ENCODE measurements around the gene THPO. TPM values are rescaled to one million over a fixed set of nuclear protein-coding genes. Genes with fewer than 3 reads are reported as not detected.

The THPO gene
- total and polyA plus RNA-seq, 7 donors, result 0.25 to 0.36 TPM; not detected in 5

DNA sequence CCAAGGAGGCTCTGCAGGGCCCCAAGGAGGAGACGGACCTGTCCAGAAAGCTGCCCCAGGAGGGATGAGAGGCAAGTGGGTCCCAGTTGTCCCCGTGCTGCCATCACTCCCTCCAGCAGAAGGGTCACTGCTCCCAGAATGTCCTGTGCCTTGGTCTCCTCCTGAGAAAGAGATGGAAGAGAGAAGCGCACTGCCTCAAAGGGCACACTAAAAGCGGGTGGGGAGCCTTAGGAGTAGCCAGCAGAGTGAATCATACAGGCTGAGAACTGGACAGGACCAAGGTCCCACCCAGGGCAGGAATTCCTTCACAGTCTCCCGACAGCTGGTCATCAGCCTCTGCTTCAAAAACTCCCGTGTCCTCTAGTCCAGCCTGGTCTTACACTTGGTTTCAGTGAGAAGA lies 4.6 kb downstream of the THPO start:
- DNase-seq, result peak; percentile 72
- Histone ChIP-seq H3K27me3 (peaks cover 3 to 9% (median 4%) of the 10 kb centered on the region in 3 donors), H3K9me3 (no peaks in the 10 kb centered on the region), H3K4me3 (no peak overlapping the region), H3K4me1 (peaks cover 0 to 11% (median 2%) of the 10 kb centered on the region in 4 donors), H3K36me3 (peaks cover 0 to 12% (median under 1%) of the 10 kb centered on the region in 4 donors), H3K27ac (no peak overlapping the region)
- intact Hi-C loops (cut with DNase I), result loop anchor here (5.0 kb wide), 1 partner anchor 169 kb away; no protein-coding TSS in a partner anchor
- WGBS, 2 donors, result 70 to 72% methylated on average over 6 of the region's 6 CpGs
- TF ChIP-seq, protein P1, sequence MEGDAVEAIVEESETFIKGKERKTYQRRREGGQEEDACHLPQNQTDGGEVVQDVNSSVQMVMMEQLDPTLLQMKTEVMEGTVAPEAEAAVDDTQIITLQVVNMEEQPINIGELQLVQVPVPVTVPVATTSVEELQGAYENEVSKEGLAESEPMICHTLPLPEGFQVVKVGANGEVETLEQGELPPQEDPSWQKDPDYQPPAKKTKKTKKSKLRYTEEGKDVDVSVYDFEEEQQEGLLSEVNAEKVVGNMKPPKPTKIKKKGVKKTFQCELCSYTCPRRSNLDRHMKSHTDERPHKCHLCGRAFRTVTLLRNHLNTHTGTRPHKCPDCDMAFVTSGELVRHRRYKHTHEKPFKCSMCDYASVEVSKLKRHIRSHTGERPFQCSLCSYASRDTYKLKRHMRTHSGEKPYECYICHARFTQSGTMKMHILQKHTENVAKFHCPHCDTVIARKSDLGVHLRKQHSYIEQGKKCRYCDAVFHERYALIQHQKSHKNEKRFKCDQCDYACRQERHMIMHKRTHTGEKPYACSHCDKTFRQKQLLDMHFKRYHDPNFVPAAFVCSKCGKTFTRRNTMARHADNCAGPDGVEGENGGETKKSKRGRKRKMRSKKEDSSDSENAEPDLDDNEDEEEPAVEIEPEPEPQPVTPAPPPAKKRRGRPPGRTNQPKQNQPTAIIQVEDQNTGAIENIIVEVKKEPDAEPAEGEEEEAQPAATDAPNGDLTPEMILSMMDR (IDR thresholded peaks at IDR 0.05), result no peak
- TF ChIP-seq EP300 (IDR thresholded peaks at IDR 0.05), result no peak
- no peak for TF ChIP-seq POLR2A (IDR thresholded peaks at IDR 0.05)
- no peak for TF ChIP-seq POLR2AphosphoS5 (IDR thresholded peaks at IDR 0.05)

DNA sequence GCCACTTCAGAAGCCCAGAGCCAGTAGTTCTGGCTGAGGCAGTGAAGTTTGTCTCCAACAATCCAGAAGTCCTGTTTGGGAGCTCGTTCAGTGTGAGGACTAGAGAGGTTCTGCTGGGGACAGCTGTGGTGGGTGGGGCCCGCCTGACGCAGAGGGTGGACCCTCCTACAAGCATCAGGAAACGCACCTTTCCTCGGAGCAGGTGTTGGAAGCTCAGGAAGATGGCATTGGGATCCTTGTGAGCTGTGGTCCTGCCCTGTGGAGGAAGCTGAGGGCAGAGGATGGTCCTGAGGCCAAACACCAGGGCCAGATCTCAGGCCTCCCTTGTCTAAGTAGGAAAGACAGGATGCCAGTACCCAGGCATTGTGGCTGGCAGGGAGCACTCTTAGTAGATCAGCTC lies 5.1 kb downstream of the THPO start:
- intact Hi-C loops (cut with DNase I), result loop anchor here (5.0 kb wide), 1 partner anchor 169 kb away; no protein-coding TSS in a partner anchor
- peak; percentile 59 for DNase-seq
- Histone ChIP-seq H3K27me3 (peaks cover 2 to 5% (median 4%) of the 10 kb centered on the region in 3 donors), H3K36me3 (peaks cover 0 to 17% (median 4%) of the 10 kb centered on the region in 4 donors), H3K27ac (no peak overlapping the region), H3K9me3 (no peaks in the 10 kb centered on the region), H3K4me3 (no peak overlapping the region), H3K4me1 (peaks cover 0 to 11% (median 2%) of the 10 kb centered on the region in 4 donors)
- TF ChIP-seq POLR2A (IDR thresholded peaks at IDR 0.05) (no peak), POLR2AphosphoS5 (IDR thresholded peaks at IDR 0.05) (no peak), EP300 (IDR thresholded peaks at IDR 0.05) (no peak)
- TF ChIP-seq, protein P1 (IDR thresholded peaks at IDR 0.05), result no peak
- WGBS, 2 donors, result 39 to 78% methylated on average over 5 of the region's 5 CpGs

DNA sequence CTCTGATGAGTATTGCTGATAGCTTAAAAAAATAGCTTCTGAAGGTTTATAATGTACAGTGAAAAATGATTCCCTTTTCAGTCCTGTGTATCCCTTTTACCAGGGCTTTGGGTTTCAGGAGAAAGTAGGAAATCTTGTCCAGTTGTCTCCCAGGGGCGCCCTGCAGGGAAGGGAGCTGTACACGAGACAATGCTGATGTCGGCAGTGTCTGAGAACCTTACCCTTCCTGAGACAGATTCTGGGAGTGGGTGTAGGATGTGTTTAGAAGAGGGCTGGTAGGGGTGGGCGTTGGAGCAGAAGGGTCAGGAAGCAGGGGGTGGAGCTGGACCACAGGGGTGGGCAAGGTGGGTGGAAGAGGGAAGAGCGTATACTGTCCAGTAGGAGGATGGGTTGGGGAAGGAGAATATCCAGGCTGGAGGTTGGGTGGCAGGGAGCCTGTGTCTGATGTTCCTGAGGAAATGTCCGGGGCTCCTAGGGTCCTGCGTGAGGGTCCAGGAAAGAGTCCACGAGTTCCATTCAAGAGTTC lies 5.6 kb downstream of the THPO start:
- Histone ChIP-seq H3K9me3 (no peaks in the 10 kb centered on the region), H3K27me3 (peaks cover 0 to 2% (median 0%) of the 10 kb centered on the region in 3 donors), H3K4me3 (no peak overlapping the region), H3K27ac (no peak overlapping the region), H3K4me1 (peaks cover 0 to 11% (median 2%) of the 10 kb centered on the region in 4 donors), H3K36me3 (peaks cover 0 to 22% (median 7%) of the 10 kb centered on the region in 4 donors)
- intact Hi-C loops (cut with DNase I), result loop anchor here (5.0 kb wide), 1 partner anchor 170 kb away; no protein-coding TSS in a partner anchor
- peak; percentile 28 for DNase-seq
- 82 to 87% methylated on average over 8 of the region's 8 CpGs for WGBS, 2 donors
- TF ChIP-seq POLR2AphosphoS5 (IDR thresholded peaks at IDR 0.05) (no peak), POLR2A (IDR thresholded peaks at IDR 0.05) (no peak), EP300 (IDR thresholded peaks at IDR 0.05) (no peak)
- TF ChIP-seq, protein P1 (IDR thresholded peaks at IDR 0.05), result no peak

DNA sequence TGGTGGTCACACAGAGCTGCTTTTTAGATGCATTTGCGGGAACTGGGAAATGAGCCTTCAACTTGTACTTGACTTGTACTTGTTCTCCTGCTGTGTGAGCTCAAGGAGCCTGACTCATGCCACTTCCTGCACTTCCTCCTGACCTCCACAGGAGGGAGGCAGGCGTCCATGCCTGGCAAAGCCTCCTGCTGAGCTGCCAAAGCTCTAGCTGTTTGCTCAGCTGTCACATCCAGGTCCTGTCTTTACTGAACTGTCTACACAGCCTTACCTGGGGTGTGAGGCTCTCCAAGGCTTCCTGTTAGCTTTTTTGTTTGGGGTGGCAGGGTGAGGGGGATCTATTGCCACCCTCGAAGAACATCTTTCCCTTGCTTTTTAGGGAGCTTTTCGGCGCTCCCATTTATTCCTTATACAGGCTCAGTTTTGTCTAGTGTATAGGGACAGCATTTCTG lies 6.4 kb downstream of the THPO start:
- no peak for TF ChIP-seq EP300 (IDR thresholded peaks at IDR 0.05)
- TF ChIP-seq, protein P1 (IDR thresholded peaks at IDR 0.05), result peak; percentile 76 to 87 (median 83)
- TF ChIP-seq POLR2A (IDR thresholded peaks at IDR 0.05), result no peak
- peak in 2 of 4 donors; percentile 55 to 65 for TF ChIP-seq POLR2AphosphoS5 (IDR thresholded peaks at IDR 0.05)
- no peak overlapping the region for H3K4me3 ChIP-seq
- intact Hi-C loops (cut with DNase I), result loop anchor here (2.0 to 5.0 kb wide), 2 partner anchors 141 to 171 kb away; no protein-coding TSS in a partner anchor
- H3K4me1 ChIP-seq, result peaks cover 0 to 11% (median 2%) of the 10 kb centered on the region in 4 donors
- WGBS, 2 donors, result 27 to 44% methylated on average over 5 of the region's 5 CpGs
- no peaks in the 10 kb centered on the region for H3K27me3 ChIP-seq
- peaks cover 0 to 29% (median 7%) of the 10 kb centered on the region in 4 donors for H3K36me3 ChIP-seq
- DNase-seq, result peak; percentile 92
- H3K27ac ChIP-seq, result no peak overlapping the region
- no peaks in the 10 kb centered on the region for H3K9me3 ChIP-seq
